Measurements from ENCODE around the gene NF2.
A peak's percentile ranks its signal among the peaks of the same experiment; 100 is the strongest.

Gene NF2

GRCh38 chr22:29723766-29724165 lies 120.3 kb downstream of the NF2 start:
- no peak for DNase-seq (ENCODE audit: low read depth)

- DNase-seq (ENCODE audit: low read depth) = no peak
Measured at GRCh38 chr22:29724843-29725242, 121.4 kb downstream of the NF2 start.

- no peak for DNase-seq (ENCODE audit: low read depth)
Measured at GRCh38 chr22:29726106-29726505, 122.7 kb downstream of the NF2 start.

GRCh38 chr22:29726512-29727130 lies 123.2 kb downstream of the NF2 start:
- DNase-seq (ENCODE audit: low read depth) = no peak

GRCh38 chr22:29727131-29727523 lies 123.7 kb downstream of the NF2 start:
- DNase-seq (ENCODE audit: low read depth) = no peak

GRCh38 chr22:29729161-29729560 lies 125.7 kb downstream of the NF2 start:
- DNase-seq (ENCODE audit: low read depth) = no peak

GRCh38 chr22:29731058-29731850 lies 127.8 kb downstream of the NF2 start:
- DNase-seq (ENCODE audit: low read depth) = no peak

- no peak for DNase-seq (ENCODE audit: low read depth)
Measured at GRCh38 chr22:29732883-29733282, 129.4 kb downstream of the NF2 start.

GRCh38 chr22:29733362-29734201 lies 130.1 kb downstream of the NF2 start:
- DNase-seq (ENCODE audit: low read depth) = peak; percentile 94

GRCh38 chr22:29734406-29734805 lies 131.0 kb downstream of the NF2 start:
- DNase-seq (ENCODE audit: low read depth) = no peak

GRCh38 chr22:29734838-29735237 lies 131.4 kb downstream of the NF2 start:
- no peak for DNase-seq (ENCODE audit: low read depth)

GRCh38 chr22:29735416-29735815 lies 132.0 kb downstream of the NF2 start:
- no peak for DNase-seq (ENCODE audit: low read depth)

GRCh38 chr22:29737251-29738117 lies 134.1 kb downstream of the NF2 start:
- no peak for DNase-seq (ENCODE audit: low read depth)

GRCh38 chr22:29738118-29738815 lies 134.8 kb downstream of the NF2 start:
- DNase-seq (ENCODE audit: low read depth) = no peak

- no peak for DNase-seq (ENCODE audit: low read depth)
Measured at GRCh38 chr22:29739346-29739875, 136.0 kb downstream of the NF2 start.

- no peak for DNase-seq (ENCODE audit: low read depth)
Measured at GRCh38 chr22:29740216-29740615, 136.8 kb downstream of the NF2 start.

GRCh38 chr22:29741926-29742325 lies 138.5 kb downstream of the NF2 start:
- no peak for DNase-seq (ENCODE audit: low read depth)

- no peak for DNase-seq (ENCODE audit: low read depth)
Measured at GRCh38 chr22:29742326-29742725, 138.9 kb downstream of the NF2 start.

- DNase-seq (ENCODE audit: low read depth) = no peak
Measured at GRCh38 chr22:29744902-29745301, 141.5 kb downstream of the NF2 start.

GRCh38 chr22:29747832-29748231 lies 144.4 kb downstream of the NF2 start:
- no peak for DNase-seq (ENCODE audit: low read depth)
